Measurements from ENCODE around the gene NTN3.

DNA sequence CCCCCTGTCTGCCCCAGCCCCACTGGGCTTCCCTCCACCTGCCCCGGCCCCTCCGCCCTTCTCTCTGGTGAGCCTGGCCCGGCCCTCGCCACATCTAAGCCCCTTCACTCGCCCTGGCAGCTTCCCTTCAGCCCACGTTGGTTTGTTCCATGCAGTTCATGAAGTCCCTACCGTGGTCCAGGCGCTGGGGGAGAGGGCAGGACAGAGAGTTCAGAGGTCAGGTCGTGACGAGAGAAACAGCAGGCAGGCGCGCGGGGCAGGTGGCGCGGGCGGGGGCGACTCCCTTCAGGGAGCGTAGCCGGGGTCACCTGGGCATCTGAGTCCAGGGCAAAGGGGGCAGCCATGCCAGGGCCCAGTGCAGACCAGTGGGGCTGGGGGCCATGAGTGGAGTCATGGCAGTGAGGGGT lies 20.1 kb upstream of the NTN3 start:
- TF ChIP-seq, protein P1, sequence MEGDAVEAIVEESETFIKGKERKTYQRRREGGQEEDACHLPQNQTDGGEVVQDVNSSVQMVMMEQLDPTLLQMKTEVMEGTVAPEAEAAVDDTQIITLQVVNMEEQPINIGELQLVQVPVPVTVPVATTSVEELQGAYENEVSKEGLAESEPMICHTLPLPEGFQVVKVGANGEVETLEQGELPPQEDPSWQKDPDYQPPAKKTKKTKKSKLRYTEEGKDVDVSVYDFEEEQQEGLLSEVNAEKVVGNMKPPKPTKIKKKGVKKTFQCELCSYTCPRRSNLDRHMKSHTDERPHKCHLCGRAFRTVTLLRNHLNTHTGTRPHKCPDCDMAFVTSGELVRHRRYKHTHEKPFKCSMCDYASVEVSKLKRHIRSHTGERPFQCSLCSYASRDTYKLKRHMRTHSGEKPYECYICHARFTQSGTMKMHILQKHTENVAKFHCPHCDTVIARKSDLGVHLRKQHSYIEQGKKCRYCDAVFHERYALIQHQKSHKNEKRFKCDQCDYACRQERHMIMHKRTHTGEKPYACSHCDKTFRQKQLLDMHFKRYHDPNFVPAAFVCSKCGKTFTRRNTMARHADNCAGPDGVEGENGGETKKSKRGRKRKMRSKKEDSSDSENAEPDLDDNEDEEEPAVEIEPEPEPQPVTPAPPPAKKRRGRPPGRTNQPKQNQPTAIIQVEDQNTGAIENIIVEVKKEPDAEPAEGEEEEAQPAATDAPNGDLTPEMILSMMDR (IDR thresholded peaks at IDR 0.05; ENCODE audit: low read length): no peak
- TF ChIP-seq EZH2 (optimal IDR thresholded peaks at IDR 0.05; ENCODE audit: low read depth, low read length): no peak

All from MM.1S (cell line).